B cell (primary cell): ENCODE data around the gene A1CF. TPM values are rescaled to one million over a fixed set of nuclear protein-coding genes. Genes with fewer than 3 reads are reported as not detected.

Experiments
- ATAC-seq: fragments of 200-7000 bp; cut with Tn5 transposase; one replicate; pipeline ENCODE4 v1.10.0; 2021; ENCODE audit warnings: low read depth, mild to moderate bottlenecking, moderate number of reproducible peaks, moderate library complexity
- CTCF ChIA-PET: fragments of 350-600 bp; sonication (Branson Sonifier 250); formaldehyde crosslinking; loops from one replicate; lab custom pipeline; 2021; ENCODE audit warnings: antibody characterized with exemption, inconsistent platforms; lab: Charles Lee
- POLR2A ChIA-PET: fragments of 350-600 bp; sonication (Branson Sonifier 250); formaldehyde crosslinking; loops from one replicate; lab custom pipeline; 2021; ENCODE audit warnings: antibody characterized with exemption; lab: Charles Lee
- DNase-seq: peaks from one replicate; pipeline ENCODE4 v3.0.0; 2013
- H2AFZ ChIP-seq: 2 replicates; pipeline ENCODE4 v1.6.1; 2012; ENCODE audit warnings: mild to moderate bottlenecking, low read depth, low read length; ENCODE audit not compliant: insufficient read depth, poor library complexity, severe bottlenecking
- H3K27ac ChIP-seq, 2 donors: 1 replicate in 1 of 2; 2 replicates in 1 of 2; pipeline ENCODE4 v1.5.1; 2012 to 2013; ENCODE audit warnings: low read length in 2 of 2, mild to moderate bottlenecking in 2 of 2, moderate library complexity in 1 of 2
- H3K27me3 ChIP-seq, 4 experiments: fragments of 200-600 bp in 1 of 4; sonication (generic) in 1 of 4; replicated peaks in 1 of 4; 1 replicate in 2 of 4; 2 replicates in 2 of 4; pipeline versions ENCODE4 v1.6.1 to v1.7.0; 2013 to 2016; ENCODE audit warnings: low read length in 3 of 4, mild to moderate bottlenecking in 2 of 4, mixed read lengths in 1 of 4, moderate library complexity in 1 of 4; ENCODE audit not compliant: insufficient read depth in 4 of 4, control insufficient read depth in 3 of 4; ENCODE audit errors: control extremely low read depth in 1 of 4
- H3K36me3 ChIP-seq, 2 experiments: replicated peaks in 1 of 2; 1 replicate in 1 of 2; 2 replicates in 1 of 2; pipeline versions ENCODE4 v1.6.1 to v1.7.1; 2013; ENCODE audit warnings: low read length in 1 of 2; ENCODE audit not compliant: insufficient read depth in 2 of 2, control insufficient read depth in 1 of 2; ENCODE audit errors: control extremely low read depth in 1 of 2, extremely low read depth in 1 of 2
- H3K4me1 ChIP-seq, 2 donors: fragments of 200-600 bp in 1 of 2; sonication (generic) in 1 of 2; 1 replicate in 1 of 2; 2 replicates in 1 of 2; pipeline versions ENCODE4 v1.5.1 to v1.6.1; 2013 to 2017; ENCODE audit warnings: low read length in 2 of 2; ENCODE audit not compliant: control insufficient read depth in 2 of 2, insufficient read depth in 2 of 2
- H3K4me2 ChIP-seq: replicated peaks from 2 replicates; pipeline ENCODE3; 2012; ENCODE audit warnings: mild to moderate bottlenecking, low read depth, low read length; ENCODE audit not compliant: poor library complexity, severe bottlenecking
- H3K4me3 ChIP-seq, 5 experiments: fragments of 200-600 bp in 1 of 5; sonication (generic) in 1 of 5; 1 replicate in 3 of 5; 2 replicates in 2 of 5; pipeline versions ENCODE4 v1.5.1 to v1.7.0; 2011 to 2016; ENCODE audit warnings: low read length in 4 of 5, mild to moderate bottlenecking in 4 of 5, low read depth in 2 of 5, control low read depth in 1 of 5, moderate library complexity in 1 of 5; ENCODE audit not compliant: insufficient read depth in 1 of 5; ENCODE audit errors: control extremely low read depth in 1 of 5, extremely low read depth in 1 of 5
- H3K79me2 ChIP-seq: fragments of 200-600 bp; sonication (generic); one replicate; pipeline ENCODE4 v1.6.0; 2016; ENCODE audit warnings: low read length; ENCODE audit not compliant: control insufficient read depth, insufficient read depth
- H3K9ac ChIP-seq: fragments of 200-600 bp; sonication (generic); 2 replicates; pipeline ENCODE4 v1.6.1; 2017; ENCODE audit warnings: mild to moderate bottlenecking, low read length, moderate library complexity
- H3K9me3 ChIP-seq, 3 donors: one replicate each; pipeline versions ENCODE4 v1.6.1 to v1.7.1; 2013; ENCODE audit warnings: low read length in 2 of 3; ENCODE audit not compliant: control insufficient read depth in 2 of 3, insufficient read depth in 1 of 3; ENCODE audit errors: control extremely low read depth in 1 of 3
- H4K20me1 ChIP-seq: 2 replicates; pipeline ENCODE4 v1.6.0; 2012; ENCODE audit warnings: mild to moderate bottlenecking, low read length; ENCODE audit not compliant: insufficient read depth, control insufficient read depth, poor library complexity, severe bottlenecking
- H3K27ac Mint-ChIP-seq: one replicate; pipeline ENCODE4 v1.8.0; 2021; ENCODE audit warnings: mixed read lengths
- H3K27me3 Mint-ChIP-seq: one replicate; pipeline ENCODE4 v1.8.0; 2021; ENCODE audit warnings: mixed read lengths
- H3K4me1 Mint-ChIP-seq: one replicate; pipeline ENCODE4 v1.8.0; 2021; ENCODE audit warnings: mixed read lengths
- H3K4me3 Mint-ChIP-seq: one replicate; pipeline ENCODE4 v1.8.0; 2021; ENCODE audit warnings: mixed read lengths
- H3K9me3 Mint-ChIP-seq: one replicate; pipeline ENCODE4 v1.8.0; 2022; ENCODE audit warnings: mixed read lengths; ENCODE audit not compliant: insufficient read depth
- CTCF ChIP-seq: fragments of 200-600 bp; IDR thresholded peaks from one replicate; pipeline ENCODE4 v1.8.0; 2022; ENCODE audit warnings: antibody characterized with exemption, mild to moderate bottlenecking
- EZH2 ChIP-seq: IDR thresholded peaks from 2 replicates; pipeline ENCODE4 v1.6.1; 2012; ENCODE audit warnings: borderline replicate concordance, low read depth, mild to moderate bottlenecking, moderate library complexity, low read length; ENCODE audit not compliant: insufficient read depth, poor library complexity, severe bottlenecking
- WGBS: methylation state at CpG from one replicate; pipeline ENCODE4 v1.1.5; 2013; ENCODE audit warnings: missing lambda C conversion rate; ENCODE audit not compliant: insufficient coverage; 5-methylcytosine and 5-hydroxymethylcytosine counted together
- intact Hi-C: fragments of 100-400 bp; cut with micrococcal nuclease; formaldehyde crosslinking; loops from one replicate; pipeline ENCODE4 v1.10.0; 2022
- polyA plus RNA-seq: library from polyadenylated mRNA; depleted of rRNA; stranded (reverse); fragments of >200 nt; gene quantifications from 2 replicates; pipeline ENCODE4 v1.2.3, GENCODE V29; 2012
- total RNA-seq, 2 donors: library from RNA; stranded (reverse); fragments of 120-200 nt in 1 of 2; gene quantifications; 1 replicate in 1 of 2; 2 replicates in 1 of 2; pipeline versions ENCODE4 v1.2.3 to v1.2.4, GENCODE V29; 2013 to 2022

The A1CF gene
- total and polyA plus RNA-seq, 2 donors (not counting 1 experiment from before 2014, with no cell fraction given) = not detected

- ChIA-PET CTCF (no interaction called here), POLR2A (no interaction called here)
- Mint-ChIP-seq H3K27ac (no peak overlapping the region), H3K27me3 (peaks cover 10% of the 10 kb centered on the region), H3K9me3 (no peaks in the 10 kb centered on the region), H3K4me1 (no peaks in the 10 kb centered on the region), H3K4me3 (no peak overlapping the region)
- Histone ChIP-seq H3K4me3 (no peak overlapping the region), H3K79me2 (no peaks in the 10 kb centered on the region), H3K9me3 (no peaks in the 10 kb centered on the region), H3K27ac (no peak overlapping the region), H4K20me1 (no peaks in the 10 kb centered on the region), H3K27me3 (peaks cover 0 to 3% (median 0%) of the 10 kb centered on the region in 4 experiments), H3K4me2 (no peak overlapping the region), H2AFZ (no peak overlapping the region), H3K36me3 (no peaks in the 10 kb centered on the region), H3K9ac (no peak overlapping the region), H3K4me1 (no peaks in the 10 kb centered on the region)
- DNase-seq (no peak), ATAC-seq (no peak)
- TF ChIP-seq CTCF (no peak), EZH2 (no peak)
- intact Hi-C loops = no loop called here
- 43% methylated on average over 1 of the region's 1 CpG for WGBS
Observed at GRCh38 chr10:50807851-50808776, 77.3 kb downstream of the A1CF start.

DNA sequence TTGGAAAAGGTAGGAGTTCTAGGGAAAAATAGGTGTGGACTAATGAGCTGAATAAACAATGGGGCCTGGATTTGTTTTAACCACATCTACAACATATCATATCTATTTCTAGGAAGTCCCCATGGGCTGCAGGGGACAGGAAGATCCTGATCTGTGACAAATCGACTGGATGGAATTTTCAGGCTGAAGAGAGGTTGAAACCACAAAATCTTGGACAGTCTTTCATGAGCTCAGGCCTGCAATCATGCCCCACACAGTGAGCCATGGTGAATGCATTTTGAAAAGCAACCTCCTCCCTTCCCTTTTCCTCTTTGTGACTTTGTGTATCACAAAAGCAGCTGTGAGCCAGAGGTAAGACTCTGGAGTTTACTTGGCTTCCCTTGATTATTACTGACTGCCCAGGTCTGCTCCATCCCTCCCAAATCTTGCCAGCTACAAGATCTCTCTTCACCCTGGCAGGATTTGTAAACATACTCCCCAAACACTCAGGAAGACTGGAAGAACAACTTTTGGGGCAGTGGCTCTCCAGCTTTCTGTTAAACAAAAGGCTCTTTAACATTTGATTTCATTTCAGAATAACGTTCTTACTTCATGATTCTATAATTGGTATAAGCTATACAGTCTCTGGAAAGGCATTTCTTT lies 79.3 kb downstream of the A1CF start:
- Histone ChIP-seq H3K27ac (no peak overlapping the region), H4K20me1 (no peaks in the 10 kb centered on the region), H3K9me3 (no peaks in the 10 kb centered on the region), H3K9ac (no peak overlapping the region), H3K4me1 (no peaks in the 10 kb centered on the region), H2AFZ (no peak overlapping the region), H3K79me2 (no peaks in the 10 kb centered on the region), H3K4me3 (no peak overlapping the region), H3K27me3 (peaks cover 0 to 3% (median under 1%) of the 10 kb centered on the region in 4 experiments), H3K36me3 (no peaks in the 10 kb centered on the region), H3K4me2 (no peak overlapping the region)
- peaks cover 11% of the 10 kb centered on the region for H3K27me3 Mint-ChIP-seq
- ChIA-PET CTCF (no interaction called here), POLR2A (no interaction called here)
- DNase-seq (no peak), ATAC-seq (no peak)
- H3K27ac Mint-ChIP-seq = no peak overlapping the region
- H3K4me3 Mint-ChIP-seq = no peak overlapping the region
- TF ChIP-seq CTCF (no peak), EZH2 (no peak)
- H3K4me1 Mint-ChIP-seq = no peaks in the 10 kb centered on the region
- no peaks in the 10 kb centered on the region for H3K9me3 Mint-ChIP-seq
- intact Hi-C loops = no loop called here
- 64% methylated on average over 1 of the region's 2 CpGs for WGBS
